IMR-90 (cell line): ENCODE data around the gene PRM3.

Experiments used
- CEBPB ChIP-seq: IDR thresholded peaks from 2 replicates; pipeline ENCODE4 v1.6.1; 2012; ENCODE audit warnings: low read depth, low read length, improper control_type of control experiment
- FOS ChIP-seq: fragments of 150-350 bp; IDR thresholded peaks from 2 replicates; pipeline ENCODE4 v1.6.1; 2016; ENCODE audit warnings: low read depth, low read length
- MAZ ChIP-seq: IDR thresholded peaks from 2 replicates; pipeline ENCODE4 v1.6.1; 2012; ENCODE audit warnings: low read depth, mild to moderate bottlenecking, low read length, improper control_type of control experiment, moderate library complexity, borderline replicate concordance
- MXI1 ChIP-seq: IDR thresholded peaks from 2 replicates; pipeline ENCODE4 v1.6.1; 2012; ENCODE audit warnings: low read depth, mild to moderate bottlenecking, low read length, moderate library complexity, borderline replicate concordance
- POLR2A ChIP-seq: IDR thresholded peaks from 2 replicates; pipeline ENCODE4 v1.6.1; 2012; ENCODE audit warnings: mild to moderate bottlenecking, low read depth, low read length
- RAD21 ChIP-seq: IDR thresholded peaks from 2 replicates; pipeline ENCODE4 v1.6.1; 2012; ENCODE audit warnings: low read length, improper control_type of control experiment
- SMC3 ChIP-seq: fragments of 150-350 bp; IDR thresholded peaks from 2 replicates; pipeline ENCODE4 v1.6.1; 2016; ENCODE audit warnings: low read depth, mild to moderate bottlenecking, antibody characterized with exemption, low read length, moderate library complexity
- TF ChIP-seq, protein P1 (sequence below): conservative IDR thresholded peaks from 2 replicates; pipeline ENCODE4 v1.5.1; 2012; ENCODE audit warnings: mild to moderate bottlenecking, low read depth, low read length, improper control_type of control experiment

GRCh38 chr16:11234884-11235702, 38.3 kb downstream of the PRM3 start:
- TF ChIP-seq POLR2A (no peak), MAZ (no peak), RAD21 (no peak), FOS (no peak), CEBPB (no peak), MXI1 (no peak), SMC3 (no peak)
- TF ChIP-seq, protein P1, sequence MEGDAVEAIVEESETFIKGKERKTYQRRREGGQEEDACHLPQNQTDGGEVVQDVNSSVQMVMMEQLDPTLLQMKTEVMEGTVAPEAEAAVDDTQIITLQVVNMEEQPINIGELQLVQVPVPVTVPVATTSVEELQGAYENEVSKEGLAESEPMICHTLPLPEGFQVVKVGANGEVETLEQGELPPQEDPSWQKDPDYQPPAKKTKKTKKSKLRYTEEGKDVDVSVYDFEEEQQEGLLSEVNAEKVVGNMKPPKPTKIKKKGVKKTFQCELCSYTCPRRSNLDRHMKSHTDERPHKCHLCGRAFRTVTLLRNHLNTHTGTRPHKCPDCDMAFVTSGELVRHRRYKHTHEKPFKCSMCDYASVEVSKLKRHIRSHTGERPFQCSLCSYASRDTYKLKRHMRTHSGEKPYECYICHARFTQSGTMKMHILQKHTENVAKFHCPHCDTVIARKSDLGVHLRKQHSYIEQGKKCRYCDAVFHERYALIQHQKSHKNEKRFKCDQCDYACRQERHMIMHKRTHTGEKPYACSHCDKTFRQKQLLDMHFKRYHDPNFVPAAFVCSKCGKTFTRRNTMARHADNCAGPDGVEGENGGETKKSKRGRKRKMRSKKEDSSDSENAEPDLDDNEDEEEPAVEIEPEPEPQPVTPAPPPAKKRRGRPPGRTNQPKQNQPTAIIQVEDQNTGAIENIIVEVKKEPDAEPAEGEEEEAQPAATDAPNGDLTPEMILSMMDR: no peak
